Measurements from ENCODE around the gene SFXN5. TPM values are rescaled to one million over a fixed set of nuclear protein-coding genes. Genes with fewer than 3 reads are reported as not detected.

The SFXN5 gene
- polyA plus RNA-seq, 3 donors, result 5.9 to 28.6 (median 9.5) TPM

DNA sequence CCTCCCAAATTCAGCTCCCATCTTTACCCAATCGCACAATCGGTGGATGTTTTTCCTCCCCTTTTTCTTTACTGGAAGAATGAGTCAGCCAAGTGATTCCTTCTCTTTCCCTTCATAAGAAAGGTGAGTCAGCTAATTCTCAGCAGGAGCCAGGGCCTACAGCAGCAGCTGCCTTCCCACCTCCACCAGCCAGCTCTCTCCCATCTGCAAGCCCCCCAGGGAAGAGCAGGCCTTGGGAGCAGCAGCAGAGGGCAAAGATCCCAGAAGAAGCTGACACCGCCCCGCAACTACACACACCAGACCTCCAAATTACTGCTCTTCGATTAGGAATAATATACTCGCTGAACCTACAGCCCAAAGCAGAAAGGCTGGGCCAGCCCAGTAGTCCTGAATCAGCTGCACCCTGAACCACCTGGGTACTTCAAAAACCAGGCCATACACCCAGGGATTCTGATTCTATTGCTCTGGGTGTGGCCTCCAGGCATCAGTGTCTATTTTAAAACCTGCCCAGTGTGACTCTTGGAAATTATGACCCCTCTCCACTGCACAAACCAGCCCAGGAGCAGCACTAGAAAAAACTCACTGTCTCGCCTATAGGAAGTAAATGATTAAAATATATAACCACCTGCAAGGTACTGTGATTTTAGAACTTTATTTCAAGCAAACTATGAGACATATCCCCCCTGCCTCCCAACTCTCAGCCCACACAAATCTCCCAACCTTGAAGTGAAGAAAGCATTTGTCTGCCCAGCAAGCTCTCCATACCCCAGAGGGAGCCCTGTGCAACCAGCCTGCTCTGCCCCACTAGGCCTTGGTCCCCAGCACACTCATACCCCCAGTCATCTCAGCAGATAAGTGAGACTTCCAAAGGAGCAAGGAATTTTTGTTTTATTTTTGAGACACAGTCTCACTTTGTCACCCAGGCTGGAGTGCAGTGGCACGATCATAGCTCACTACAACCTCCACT, 7.3 kb downstream of the SFXN5 start:
- Histone ChIP-seq H3K9ac (ENCODE audit: insufficient read depth, low read length, poor library complexity, severe bottlenecking) (no peak overlapping the region), H3K27me3 (ENCODE audit: control insufficient read depth in 2 of 2, insufficient read depth in 2 of 2, low read length in 2 of 2) (no peaks in the 10 kb centered on the region), H2AFZ (ENCODE audit: insufficient read depth, low read depth, low read length, poor library complexity, severe bottlenecking) (no peak overlapping the region), H3K9me3 (replicated peaks in 1 of 2; ENCODE audit: control insufficient read depth in 1 of 2, insufficient read depth in 1 of 2, low read length in 2 of 2) (no peaks in the 10 kb centered on the region), H3K36me3 (replicated peaks in 1 of 2; ENCODE audit: control insufficient read depth in 1 of 2, insufficient read depth in 2 of 2, low read length in 2 of 2) (peaks cover 0 to 36% of the 10 kb centered on the region in 2 donors), H4K20me1 (ENCODE audit: insufficient read depth, low read length) (peaks cover 90% of the 10 kb centered on the region), H3K4me1 (ENCODE audit: control insufficient read depth in 1 of 2, insufficient read depth in 2 of 2, low read length in 2 of 2) (peaks cover 11 to 25% of the 10 kb centered on the region in 2 donors), H3K27ac (ENCODE audit: low read depth in 1 of 2, low read length in 2 of 2) (peak overlapping the region in 1 of 2 donors; percentile 46), H3K79me2 (ENCODE audit: insufficient read depth, low read length) (peaks cover 95% of the 10 kb centered on the region), H3K4me2 (replicated peaks; ENCODE audit: extremely low read depth, low read length, poor library complexity, severe bottlenecking) (no peak overlapping the region), H3K4me3 (replicated peaks in 1 of 3; ENCODE audit: low read depth in 2 of 3, low read length in 3 of 3) (no peak overlapping the region)
- Mint-ChIP-seq H3K36me3 (peaks cover 39 to 70% of the 10 kb centered on the region in 2 donors), H3K27me3 (ENCODE audit: low read depth in 3 of 3) (peaks cover 0 to 2% (median 0%) of the 10 kb centered on the region in 3 donors), H3K9me3 (peaks cover 0 to 6% (median 0%) of the 10 kb centered on the region in 7 donors), H3K4me3 (no peak overlapping the region), H3K4me1 (peaks cover 59% of the 10 kb centered on the region), H3K27ac (peak overlapping the region in 5 of 7 donors; percentile 38 to 70 (median 58))
- intact Hi-C loops (cut with micrococcal nuclease), result no loop called here
- TF ChIP-seq, protein P1, sequence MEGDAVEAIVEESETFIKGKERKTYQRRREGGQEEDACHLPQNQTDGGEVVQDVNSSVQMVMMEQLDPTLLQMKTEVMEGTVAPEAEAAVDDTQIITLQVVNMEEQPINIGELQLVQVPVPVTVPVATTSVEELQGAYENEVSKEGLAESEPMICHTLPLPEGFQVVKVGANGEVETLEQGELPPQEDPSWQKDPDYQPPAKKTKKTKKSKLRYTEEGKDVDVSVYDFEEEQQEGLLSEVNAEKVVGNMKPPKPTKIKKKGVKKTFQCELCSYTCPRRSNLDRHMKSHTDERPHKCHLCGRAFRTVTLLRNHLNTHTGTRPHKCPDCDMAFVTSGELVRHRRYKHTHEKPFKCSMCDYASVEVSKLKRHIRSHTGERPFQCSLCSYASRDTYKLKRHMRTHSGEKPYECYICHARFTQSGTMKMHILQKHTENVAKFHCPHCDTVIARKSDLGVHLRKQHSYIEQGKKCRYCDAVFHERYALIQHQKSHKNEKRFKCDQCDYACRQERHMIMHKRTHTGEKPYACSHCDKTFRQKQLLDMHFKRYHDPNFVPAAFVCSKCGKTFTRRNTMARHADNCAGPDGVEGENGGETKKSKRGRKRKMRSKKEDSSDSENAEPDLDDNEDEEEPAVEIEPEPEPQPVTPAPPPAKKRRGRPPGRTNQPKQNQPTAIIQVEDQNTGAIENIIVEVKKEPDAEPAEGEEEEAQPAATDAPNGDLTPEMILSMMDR (IDR thresholded peaks at IDR 0.05), result no peak
- 100% methylated on average over 4 of the region's 8 CpGs for WGBS (ENCODE audit: insufficient coverage)
- peak in 1 of 3 donors; percentile 1 for DNase-seq

DNA sequence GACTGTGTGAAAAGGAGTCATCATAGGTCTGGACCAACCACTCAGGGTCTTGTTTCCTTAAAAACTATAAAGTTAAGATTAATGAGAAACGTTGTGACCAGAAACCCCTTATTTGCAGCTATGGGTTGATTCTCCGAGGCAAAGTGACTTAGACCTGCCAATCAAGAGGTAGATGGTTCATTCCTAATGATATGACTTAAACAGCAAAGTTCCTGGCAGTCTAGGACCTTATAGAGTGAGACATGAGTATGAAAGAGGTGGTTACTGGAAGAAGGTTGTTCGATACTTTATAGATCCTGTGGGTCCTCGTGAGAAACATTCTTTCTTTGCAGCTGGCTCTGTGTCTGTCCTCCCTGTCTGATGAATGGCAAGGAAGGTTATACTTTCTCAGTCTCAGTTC, 8.0 kb downstream of the SFXN5 start:
- Histone ChIP-seq H3K9ac (ENCODE audit: insufficient read depth, low read length, poor library complexity, severe bottlenecking) (no peak overlapping the region), H3K9me3 (replicated peaks in 1 of 2; ENCODE audit: control insufficient read depth in 1 of 2, insufficient read depth in 1 of 2, low read length in 2 of 2) (peaks cover 0 to 6% of the 10 kb centered on the region in 2 donors), H3K79me2 (ENCODE audit: insufficient read depth, low read length) (peaks cover 95% of the 10 kb centered on the region), H4K20me1 (ENCODE audit: insufficient read depth, low read length) (peaks cover 90% of the 10 kb centered on the region), H3K4me2 (replicated peaks; ENCODE audit: extremely low read depth, low read length, poor library complexity, severe bottlenecking) (no peak overlapping the region), H3K27me3 (ENCODE audit: control insufficient read depth in 2 of 2, insufficient read depth in 2 of 2, low read length in 2 of 2) (no peaks in the 10 kb centered on the region), H3K4me1 (ENCODE audit: control insufficient read depth in 1 of 2, insufficient read depth in 2 of 2, low read length in 2 of 2) (peaks cover 3 to 18% of the 10 kb centered on the region in 2 donors), H2AFZ (ENCODE audit: insufficient read depth, low read depth, low read length, poor library complexity, severe bottlenecking) (no peak overlapping the region), H3K4me3 (replicated peaks in 1 of 3; ENCODE audit: low read depth in 2 of 3, low read length in 3 of 3) (no peak overlapping the region), H3K27ac (ENCODE audit: low read depth in 1 of 2, low read length in 2 of 2) (peak overlapping the region in 1 of 2 donors; percentile 46), H3K36me3 (replicated peaks in 1 of 2; ENCODE audit: control insufficient read depth in 1 of 2, insufficient read depth in 2 of 2, low read length in 2 of 2) (peaks cover 3 to 44% of the 10 kb centered on the region in 2 donors)
- DNase-seq, result no peak
- Mint-ChIP-seq H3K36me3 (peaks cover 42 to 72% of the 10 kb centered on the region in 2 donors), H3K27ac (peak overlapping the region in 1 of 7 donors; percentile 70), H3K4me1 (peaks cover 52% of the 10 kb centered on the region), H3K4me3 (no peak overlapping the region), H3K9me3 (peaks cover 0 to 10% (median 3%) of the 10 kb centered on the region in 7 donors), H3K27me3 (ENCODE audit: low read depth in 3 of 3) (peaks cover 0 to 2% (median 0%) of the 10 kb centered on the region in 3 donors)
- WGBS (ENCODE audit: insufficient coverage), result 80% methylated on average over 1 of the region's 4 CpGs
- intact Hi-C loops (cut with micrococcal nuclease), result no loop called here
- TF ChIP-seq, protein P1 (IDR thresholded peaks at IDR 0.05), result no peak
